Measurements from ENCODE around the gene NTNG2. TPM values are rescaled to one million over a fixed set of nuclear protein-coding genes. Genes with fewer than 3 reads are reported as not detected.

The NTNG2 gene
- total and polyA plus RNA-seq, 2 of the 13 experiments (the other 11 are each of a cell fraction or from before 2014, with no cell fraction given) = 0.02 to 0.36 TPM

DNA sequence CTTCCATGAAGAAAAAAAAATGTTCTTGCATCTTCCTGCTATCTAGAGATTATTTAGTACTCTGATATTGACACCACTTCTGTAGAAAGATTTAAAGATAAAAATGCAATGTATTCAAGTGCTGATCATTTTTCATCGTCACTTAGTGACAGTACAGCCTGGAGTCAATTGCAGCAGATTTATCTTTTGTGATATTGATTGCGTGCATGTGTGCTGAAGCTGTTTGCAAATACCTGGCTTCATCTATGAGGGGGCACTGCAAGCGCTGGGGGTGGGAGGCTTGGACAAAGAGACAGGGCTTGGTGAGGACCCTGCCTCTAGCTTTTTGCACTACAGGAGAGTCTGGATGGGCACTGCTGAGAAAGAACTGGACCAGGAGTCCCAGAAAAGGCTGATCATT, 44.2 kb upstream of the NTNG2 start:
- H3K9me3 ChIP-seq (ENCODE audit: low read length) = no peaks in the 10 kb centered on the region
- in situ Hi-C loops (cut with HindIII; ENCODE audit: extremely low pct_ligation_motif_present, low pct_unique_long_range_greater_than_20kb) (no loop called here), intact Hi-C loops (cut with micrococcal nuclease; ENCODE audit: unreplicated experiment) (no loop called here)
- H3K27me3 ChIP-seq (ENCODE audit: control insufficient read depth in 1 of 2, insufficient read depth in 2 of 2, low read length in 2 of 2) = no peaks in the 10 kb centered on the region; a peak in 1 of 5 replicates
- H3K9ac ChIP-seq (ENCODE audit: insufficient read depth, low read depth, low read length) = no peak overlapping the region
- H3K27ac ChIP-seq (ENCODE audit: extremely low read length, insufficient read depth, low read length) = no peak overlapping the region
- H3K79me2 ChIP-seq (ENCODE audit: insufficient read depth, low read length) = no peaks in the 10 kb centered on the region
- H3K4me1 ChIP-seq (ENCODE audit: insufficient read depth, low read length) = no peaks in the 10 kb centered on the region
- DNase-seq (ENCODE audit: low spot score) (no peak), FAIRE-seq (no peak), ATAC-seq (no peak)
- H3K4me3 ChIP-seq (replicated peaks in 1 of 3; ENCODE audit: insufficient read depth in 1 of 3, low read depth in 2 of 3, low read length in 3 of 3) = no peak overlapping the region
- H2AFZ ChIP-seq (ENCODE audit: low read length) = no peak overlapping the region
- TF ChIP-seq, protein P1, sequence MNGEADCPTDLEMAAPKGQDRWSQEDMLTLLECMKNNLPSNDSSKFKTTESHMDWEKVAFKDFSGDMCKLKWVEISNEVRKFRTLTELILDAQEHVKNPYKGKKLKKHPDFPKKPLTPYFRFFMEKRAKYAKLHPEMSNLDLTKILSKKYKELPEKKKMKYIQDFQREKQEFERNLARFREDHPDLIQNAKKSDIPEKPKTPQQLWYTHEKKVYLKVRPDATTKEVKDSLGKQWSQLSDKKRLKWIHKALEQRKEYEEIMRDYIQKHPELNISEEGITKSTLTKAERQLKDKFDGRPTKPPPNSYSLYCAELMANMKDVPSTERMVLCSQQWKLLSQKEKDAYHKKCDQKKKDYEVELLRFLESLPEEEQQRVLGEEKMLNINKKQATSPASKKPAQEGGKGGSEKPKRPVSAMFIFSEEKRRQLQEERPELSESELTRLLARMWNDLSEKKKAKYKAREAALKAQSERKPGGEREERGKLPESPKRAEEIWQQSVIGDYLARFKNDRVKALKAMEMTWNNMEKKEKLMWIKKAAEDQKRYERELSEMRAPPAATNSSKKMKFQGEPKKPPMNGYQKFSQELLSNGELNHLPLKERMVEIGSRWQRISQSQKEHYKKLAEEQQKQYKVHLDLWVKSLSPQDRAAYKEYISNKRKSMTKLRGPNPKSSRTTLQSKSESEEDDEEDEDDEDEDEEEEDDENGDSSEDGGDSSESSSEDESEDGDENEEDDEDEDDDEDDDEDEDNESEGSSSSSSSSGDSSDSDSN (CRISPR knock-in tag; IDR thresholded peaks at IDR 0.05) = no peak
- no peak for TF ChIP-seq ZNF552 (CRISPR knock-in tag; IDR thresholded peaks at IDR 0.05; ENCODE audit: borderline replicate concordance)
- no peak for TF ChIP-seq ZNF629 (CRISPR knock-in tag; conservative IDR thresholded peaks at IDR 0.05)
- no peak for TF ChIP-seq MTA3 (CRISPR knock-in tag; IDR thresholded peaks at IDR 0.05)
- TF ChIP-seq CC2D1A (CRISPR knock-in tag; IDR thresholded peaks at IDR 0.05) = no peak
- TF ChIP-seq YEATS2 (CRISPR knock-in tag; IDR thresholded peaks at IDR 0.05; ENCODE audit: borderline replicate concordance) = no peak
- TF ChIP-seq ZNF720 (CRISPR knock-in tag; IDR thresholded peaks at IDR 0.05) = no peak
- no peak for TF ChIP-seq ZNF616 (CRISPR knock-in tag; IDR thresholded peaks at IDR 0.05; ENCODE audit: low read depth)
- no peak for TF ChIP-seq NFKBIZ (CRISPR knock-in tag; IDR thresholded peaks at IDR 0.05)
- no peak for TF ChIP-seq RBM22 (optimal IDR thresholded peaks at IDR 0.05; ENCODE audit: low read length)
- no peak for TF ChIP-seq FOXA3 (CRISPR knock-in tag; IDR thresholded peaks at IDR 0.05)
- TF ChIP-seq, protein P2, sequence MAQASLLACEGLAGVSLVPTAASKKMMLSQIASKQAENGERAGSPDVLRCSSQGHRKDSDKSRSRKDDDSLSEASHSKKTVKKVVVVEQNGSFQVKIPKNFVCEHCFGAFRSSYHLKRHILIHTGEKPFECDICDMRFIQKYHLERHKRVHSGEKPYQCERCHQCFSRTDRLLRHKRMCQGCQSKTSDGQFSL (CRISPR knock-in tag; IDR thresholded peaks at IDR 0.05) = no peak
- TF ChIP-seq NFE2 (CRISPR knock-in tag; IDR thresholded peaks at IDR 0.05) = no peak
- TF ChIP-seq ZNF605 (CRISPR knock-in tag; IDR thresholded peaks at IDR 0.05) = no peak
- TF ChIP-seq ZNF564 (CRISPR knock-in tag; IDR thresholded peaks at IDR 0.05) = no peak
- 7% methylated on average over 3 of the region's 3 CpGs for WGBS (ENCODE audit: low lambda C conversion rate)
- BruUV-seq (replicated peaks) = no TSS peak
- H4K20me1 ChIP-seq (ENCODE audit: insufficient read depth, low read length) = peaks cover 5% of the 10 kb centered on the region; the same call in 1 of the 2 replicates
- no peaks in the 10 kb centered on the region for H3K36me3 ChIP-seq (replicated peaks in 1 of 2; ENCODE audit: control insufficient read depth in 1 of 2, insufficient read depth in 2 of 2, low read length in 2 of 2)
- CTCF ChIA-PET (ENCODE audit: low intra/inter-chr PET ratio, low total read pairs) = no interaction called here
- no peak overlapping the region for H3K4me2 ChIP-seq (ENCODE audit: low read depth, low read length)
- POLR2A ChIA-PET = no interaction called here

All from HepG2 (cell line).